HFF-Myc (cell line): ENCODE data around the gene CAMKK2.
"Not testable (repeated sequence)": the region's sequence is repeated elsewhere in the genome, so short reads cannot be mapped to it uniquely, and the experiment has no call there.

Source experiments
- DNase-seq: peaks from one replicate; pipeline ENCODE4 v3.0.0-alpha.2; 2011; ENCODE audit warnings: low read depth; ENCODE audit errors: extremely low read depth
- H3K4me3 ChIP-seq: replicated peaks from 2 replicates; pipeline ENCODE4 v1.5.1; 2011; ENCODE audit warnings: low read depth, mild to moderate bottlenecking, control low read depth, low read length
- CTCF ChIP-seq: IDR thresholded peaks from 2 replicates; pipeline ENCODE4 v1.5.1; 2012; ENCODE audit warnings: mild to moderate bottlenecking, low read depth, low read length, control low read depth; ENCODE audit errors: missing control alignments

Gene CAMKK2

GRCh38 chr12:121205491-121205890 is 91.0 kb downstream of the CAMKK2 start:
- H3K4me3 ChIP-seq: no peak overlapping the region
- TF ChIP-seq CTCF: no peak
- no peak for DNase-seq

- TF ChIP-seq CTCF: no peak
- DNase-seq: no peak
- H3K4me3 ChIP-seq: no peak overlapping the region
Measured at GRCh38 chr12:121203482-121203881, 93.0 kb downstream of the CAMKK2 start.

GRCh38 chr12:121202407-121203355 is 93.8 kb downstream of the CAMKK2 start:
- TF ChIP-seq CTCF: no peak
- H3K4me3 ChIP-seq: no peak overlapping the region
- no peak for DNase-seq

DNA sequence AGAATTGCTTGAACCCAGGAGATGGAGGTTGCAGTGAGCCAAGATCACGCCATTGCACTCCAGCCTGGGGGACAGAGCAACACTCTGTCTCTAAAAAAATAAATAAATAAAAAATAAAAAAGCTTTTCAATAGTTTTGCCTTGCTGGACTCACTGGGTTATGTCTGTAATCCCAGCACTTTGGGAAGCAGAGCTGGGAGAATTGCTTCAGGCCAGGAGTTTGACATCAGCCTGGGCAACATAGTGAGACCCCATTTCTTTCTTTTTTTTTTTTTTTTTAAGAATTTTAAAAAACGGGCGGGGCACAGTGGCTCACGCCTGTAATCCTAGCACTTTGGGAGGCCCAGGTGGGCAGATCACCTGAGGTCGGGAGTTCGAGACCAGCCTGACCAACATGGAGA is 95.4 kb downstream of the CAMKK2 start:
- H3K4me3 ChIP-seq, DNase-seq: not testable (repeated sequence)

DNA sequence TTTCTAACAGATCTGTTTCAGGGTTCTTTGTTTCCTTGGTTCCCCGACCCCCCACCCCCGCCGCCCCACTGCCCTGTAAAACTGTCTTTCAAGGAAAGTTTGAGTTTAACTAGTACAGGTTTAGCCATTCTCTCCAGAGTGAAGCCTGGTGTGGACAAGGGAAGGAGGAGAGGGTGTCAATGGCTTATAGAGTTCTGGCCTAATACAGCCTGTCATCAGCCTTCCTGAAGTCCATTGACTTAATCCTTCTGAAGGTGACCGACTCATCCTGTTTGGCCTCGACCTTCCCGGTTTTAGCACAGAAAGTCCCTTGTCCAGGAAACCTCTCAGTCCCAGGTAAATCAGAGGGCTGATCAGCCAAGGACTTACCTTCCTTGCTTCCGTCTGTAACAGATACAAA is 97.6 kb downstream of the CAMKK2 start:
- TF ChIP-seq CTCF: no peak
- H3K4me3 ChIP-seq: no peak overlapping the region
- DNase-seq: no peak

- no peak for DNase-seq
- no peak overlapping the region for H3K4me3 ChIP-seq
Measured at GRCh38 chr12:121196902-121197301, 99.6 kb downstream of the CAMKK2 start.

More at GRCh38 chr12:121196902-121197301, 99.6 kb downstream of the CAMKK2 start:
- TF ChIP-seq CTCF: no peak
